ENCODE data around the gene SMIM36.

DNA sequence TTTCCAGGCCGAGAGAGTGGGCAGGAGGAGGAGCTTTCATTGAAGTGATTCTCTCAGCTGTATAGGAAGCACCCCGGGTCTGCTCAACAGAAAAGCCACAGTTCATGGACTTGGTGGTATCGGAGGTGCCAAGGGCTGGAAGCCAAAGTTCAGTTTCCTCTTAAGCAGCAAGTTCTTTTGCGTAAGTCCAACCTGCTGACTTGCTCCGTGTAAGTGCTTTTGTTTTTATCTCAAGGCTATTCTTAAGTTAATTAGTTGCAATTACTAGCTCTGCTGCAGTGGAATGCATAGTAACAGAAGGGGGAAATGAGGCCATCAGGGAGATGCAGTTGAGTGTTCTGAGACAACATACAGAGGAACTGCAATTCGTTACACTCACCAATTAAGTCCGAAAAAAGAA lies 44.6 kb downstream of the SMIM36 start:
- TF ChIP-seq, protein P1, sequence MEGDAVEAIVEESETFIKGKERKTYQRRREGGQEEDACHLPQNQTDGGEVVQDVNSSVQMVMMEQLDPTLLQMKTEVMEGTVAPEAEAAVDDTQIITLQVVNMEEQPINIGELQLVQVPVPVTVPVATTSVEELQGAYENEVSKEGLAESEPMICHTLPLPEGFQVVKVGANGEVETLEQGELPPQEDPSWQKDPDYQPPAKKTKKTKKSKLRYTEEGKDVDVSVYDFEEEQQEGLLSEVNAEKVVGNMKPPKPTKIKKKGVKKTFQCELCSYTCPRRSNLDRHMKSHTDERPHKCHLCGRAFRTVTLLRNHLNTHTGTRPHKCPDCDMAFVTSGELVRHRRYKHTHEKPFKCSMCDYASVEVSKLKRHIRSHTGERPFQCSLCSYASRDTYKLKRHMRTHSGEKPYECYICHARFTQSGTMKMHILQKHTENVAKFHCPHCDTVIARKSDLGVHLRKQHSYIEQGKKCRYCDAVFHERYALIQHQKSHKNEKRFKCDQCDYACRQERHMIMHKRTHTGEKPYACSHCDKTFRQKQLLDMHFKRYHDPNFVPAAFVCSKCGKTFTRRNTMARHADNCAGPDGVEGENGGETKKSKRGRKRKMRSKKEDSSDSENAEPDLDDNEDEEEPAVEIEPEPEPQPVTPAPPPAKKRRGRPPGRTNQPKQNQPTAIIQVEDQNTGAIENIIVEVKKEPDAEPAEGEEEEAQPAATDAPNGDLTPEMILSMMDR (conservative IDR thresholded peaks at IDR 0.05; ENCODE audit: low read length), result no peak
- no peak for TF ChIP-seq EZH2phosphoT487 (IDR thresholded peaks at IDR 0.05; ENCODE audit: borderline replicate concordance, low read depth, low read length)
